HepG2 (cell line): ENCODE data around the gene NDST1.

Experiments
- BHLHE40 ChIP-seq: IDR thresholded peaks from 2 replicates; pipeline ENCODE4 v1.6.1; 2011; ENCODE audit warnings: low read length, improper control_type of control experiment
- CEBPZ ChIP-seq: IDR thresholded peaks from 2 replicates; pipeline ENCODE4 v1.6.1; 2012; ENCODE audit warnings: low read length, improper control_type of control experiment
- ELF1 ChIP-seq: sonication (generic); formaldehyde crosslinking; IDR thresholded peaks from 2 replicates; pipeline ENCODE4 v1.4.0; 2020; ENCODE audit warnings: missing genetic modification reagents
- GMEB1 ChIP-seq: sonication (generic); formaldehyde crosslinking; IDR thresholded peaks from 2 replicates; pipeline ENCODE4 v1.5.1; 2020; ENCODE audit warnings: missing genetic modification reagents, mild to moderate bottlenecking, borderline replicate concordance
- GTF2F1 ChIP-seq: fragments of 150-350 bp; IDR thresholded peaks from 2 replicates; pipeline ENCODE4 v1.6.1; 2014; ENCODE audit warnings: low read length
- HNRNPUL1 ChIP-seq: fragments of 200-400 bp; formaldehyde crosslinking; IDR thresholded peaks from 2 replicates; pipeline ENCODE4 v1.6.1; 2017; ENCODE audit warnings: low read depth, mild to moderate bottlenecking, low read length, moderate library complexity
- POLR2A ChIP-seq, 2 experiments: IDR thresholded peaks; 2 replicates each; pipeline ENCODE4 v1.6.1; 2011; ENCODE audit warnings: low read depth in 2 of 2, low read length in 2 of 2, mild to moderate bottlenecking in 1 of 2, moderate library complexity in 1 of 2; ENCODE audit not compliant: insufficient read depth in 1 of 2
- RFX5 ChIP-seq: IDR thresholded peaks from 2 replicates; pipeline ENCODE4 v1.6.1; 2011; ENCODE audit warnings: low read depth, low read length, improper control_type of control experiment
- SP140L ChIP-seq: sonication (generic); formaldehyde crosslinking; IDR thresholded peaks from 2 replicates; pipeline ENCODE4 v1.4.0; 2020; ENCODE audit warnings: missing genetic modification reagents, borderline replicate concordance
- TAF1 ChIP-seq: sonication (generic); formaldehyde crosslinking; IDR thresholded peaks from 2 replicates; pipeline ENCODE4 v1.4.0; 2020; ENCODE audit warnings: missing genetic modification reagents
- ZBTB3 ChIP-seq: sonication (generic); formaldehyde crosslinking; IDR thresholded peaks from 2 replicates; pipeline ENCODE4 v1.4.0; 2020; ENCODE audit warnings: low read depth, mild to moderate bottlenecking, moderate library complexity, missing genetic modification reagents, borderline replicate concordance
- ZMYM2 ChIP-seq: sonication (generic); formaldehyde crosslinking; IDR thresholded peaks from 2 replicates; pipeline ENCODE4 v1.8.0; 2022; ENCODE audit warnings: mild to moderate bottlenecking, missing genetic modification reagents
- ZNF337 ChIP-seq: sonication (generic); formaldehyde crosslinking; IDR thresholded peaks from 2 replicates; pipeline ENCODE4 v1.5.1; 2020; ENCODE audit warnings: missing genetic modification reagents, low read depth, mild to moderate bottlenecking, borderline replicate concordance
- ZNF670 ChIP-seq: sonication (generic); formaldehyde crosslinking; IDR thresholded peaks from 2 replicates; pipeline ENCODE4 v1.8.0; 2022; ENCODE audit warnings: mild to moderate bottlenecking, missing genetic modification reagents, borderline replicate concordance

- TF ChIP-seq ZNF337 (CRISPR knock-in tag) (no peak), CEBPZ (no peak), SP140L (CRISPR knock-in tag) (no peak), ZBTB3 (CRISPR knock-in tag) (no peak), RFX5 (no peak), ZMYM2 (CRISPR knock-in tag) (no peak), HNRNPUL1 (no peak), ELF1 (no peak), ZNF670 (CRISPR knock-in tag) (no peak), GMEB1 (no peak), BHLHE40 (no peak), TAF1 (no peak), GTF2F1 (no peak), POLR2A (IDR thresholded peaks at IDR 0.05; ENCODE audit: insufficient read depth in 1 of 2, low read depth in 2 of 2, low read length in 2 of 2) (no peak)
Measured at GRCh38 chr5:150512368-150512747, 4.4 kb downstream of the NDST1 start.
